Prostate gland (tissue), 2 donors: ENCODE results near the gene B3GNT2.

ENCODE experiments used
- POLR2A ChIP-seq: fragments of 450-650 bp; IDR thresholded peaks from one replicate; pipeline ENCODE4 v1.6.1; 2016; ENCODE audit warnings: antibody characterized with exemption, mild to moderate bottlenecking
- POLR2AphosphoS5 ChIP-seq: sonication (generic); formaldehyde crosslinking; IDR thresholded peaks from one replicate; pipeline ENCODE4 v1.6.1; 2017; ENCODE audit warnings: antibody characterized with exemption
- TF ChIP-seq, protein P1 (sequence below), 4 experiments: fragments of 200-600 bp in 2 of 4; fragments of 450-650 bp in 2 of 4; sonication (generic) in 2 of 4; IDR thresholded peaks; 1 replicate in 3 of 4; 2 replicates in 1 of 4; pipeline ENCODE4 v1.5.1; 2016 to 2019; ENCODE audit warnings: antibody characterized with exemption in 4 of 4, mild to moderate bottlenecking in 2 of 4, moderate library complexity in 2 of 4

DNA sequence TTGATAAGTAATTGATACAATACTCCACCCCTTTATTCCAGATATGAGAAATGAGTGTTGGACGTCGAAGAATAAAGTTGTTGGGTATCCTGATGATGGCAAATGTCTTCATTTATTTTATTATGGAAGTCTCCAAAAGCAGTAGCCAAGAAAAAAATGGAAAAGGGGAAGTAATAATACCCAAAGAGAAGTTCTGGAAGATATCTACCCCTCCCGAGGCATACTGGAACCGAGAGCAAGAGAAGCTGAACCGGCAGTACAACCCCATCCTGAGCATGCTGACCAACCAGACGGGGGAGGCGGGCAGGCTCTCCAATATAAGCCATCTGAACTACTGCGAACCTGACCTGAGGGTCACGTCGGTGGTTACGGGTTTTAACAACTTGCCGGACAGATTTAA lies 26.3 kb downstream of the B3GNT2 start:
- no peak for TF ChIP-seq POLR2A
- TF ChIP-seq, protein P1, sequence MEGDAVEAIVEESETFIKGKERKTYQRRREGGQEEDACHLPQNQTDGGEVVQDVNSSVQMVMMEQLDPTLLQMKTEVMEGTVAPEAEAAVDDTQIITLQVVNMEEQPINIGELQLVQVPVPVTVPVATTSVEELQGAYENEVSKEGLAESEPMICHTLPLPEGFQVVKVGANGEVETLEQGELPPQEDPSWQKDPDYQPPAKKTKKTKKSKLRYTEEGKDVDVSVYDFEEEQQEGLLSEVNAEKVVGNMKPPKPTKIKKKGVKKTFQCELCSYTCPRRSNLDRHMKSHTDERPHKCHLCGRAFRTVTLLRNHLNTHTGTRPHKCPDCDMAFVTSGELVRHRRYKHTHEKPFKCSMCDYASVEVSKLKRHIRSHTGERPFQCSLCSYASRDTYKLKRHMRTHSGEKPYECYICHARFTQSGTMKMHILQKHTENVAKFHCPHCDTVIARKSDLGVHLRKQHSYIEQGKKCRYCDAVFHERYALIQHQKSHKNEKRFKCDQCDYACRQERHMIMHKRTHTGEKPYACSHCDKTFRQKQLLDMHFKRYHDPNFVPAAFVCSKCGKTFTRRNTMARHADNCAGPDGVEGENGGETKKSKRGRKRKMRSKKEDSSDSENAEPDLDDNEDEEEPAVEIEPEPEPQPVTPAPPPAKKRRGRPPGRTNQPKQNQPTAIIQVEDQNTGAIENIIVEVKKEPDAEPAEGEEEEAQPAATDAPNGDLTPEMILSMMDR (IDR thresholded peaks at IDR 0.05) = no peak
- TF ChIP-seq POLR2AphosphoS5 = no peak
